ENCODE results near the gene ASB3.

Gene ASB3

GRCh38 chr2:53829273-53829979 is 42.7 kb upstream of the ASB3 start:
- H3K36me3 ChIP-seq (ENCODE audit: control insufficient read depth in 2 of 2, insufficient read depth in 1 of 2, low read length in 2 of 2) = no peaks in the 10 kb centered on the region; a peak in 1 of 3 replicates
- no peak overlapping the region for H3K27ac ChIP-seq (ENCODE audit: extremely low read depth, low read depth, low read length)
- no peaks in the 10 kb centered on the region for H3K4me1 ChIP-seq (ENCODE audit: control insufficient read depth, insufficient read depth, low read length)
- ChIA-PET POLR2A (no interaction called here), CTCF (interaction anchor here (0.6 kb wide), 1 partner anchor 89 kb away, joined by 4 read pairs; no protein-coding TSS in a partner anchor)
- no peaks in the 10 kb centered on the region for H3K9me3 ChIP-seq (ENCODE audit: control insufficient read depth, insufficient read depth, low read depth, low read length)
- TF ChIP-seq SP2 (tag by site-specific recombination; IDR thresholded peaks at IDR 0.05) (no peak), ZNF202 (tag by site-specific recombination; IDR thresholded peaks at IDR 0.05; ENCODE audit: borderline replicate concordance) (no peak), ZNF701 (tag by site-specific recombination; IDR thresholded peaks at IDR 0.05) (no peak), ZNF561 (tag by site-specific recombination; IDR thresholded peaks at IDR 0.05; ENCODE audit: borderline replicate concordance) (no peak), ZFHX2 (tag by site-specific recombination; conservative IDR thresholded peaks at IDR 0.05) (no peak), ZNF529 (tag by site-specific recombination; IDR thresholded peaks at IDR 0.05; ENCODE audit: insufficient replicate concordance) (no peak), ZNF350 (tag by site-specific recombination; IDR thresholded peaks at IDR 0.05) (no peak), ZNF302 (tag by site-specific recombination; IDR thresholded peaks at IDR 0.05; ENCODE audit: low read depth) (no peak), ZBTB1 (tag by site-specific recombination; IDR thresholded peaks at IDR 0.05) (no peak), ZNF555 (tag by site-specific recombination; conservative IDR thresholded peaks at IDR 0.05) (no peak), ZNF416 (tag by site-specific recombination; IDR thresholded peaks at IDR 0.05) (no peak), ZBTB44 (tag by site-specific recombination; IDR thresholded peaks at IDR 0.05) (no peak), ZNF548 (tag by site-specific recombination; IDR thresholded peaks at IDR 0.05) (no peak), ZNF184 (tag by site-specific recombination; IDR thresholded peaks at IDR 0.05) (no peak), SP3 (tag by site-specific recombination; IDR thresholded peaks at IDR 0.05) (no peak)
- TF ChIP-seq, protein P1, sequence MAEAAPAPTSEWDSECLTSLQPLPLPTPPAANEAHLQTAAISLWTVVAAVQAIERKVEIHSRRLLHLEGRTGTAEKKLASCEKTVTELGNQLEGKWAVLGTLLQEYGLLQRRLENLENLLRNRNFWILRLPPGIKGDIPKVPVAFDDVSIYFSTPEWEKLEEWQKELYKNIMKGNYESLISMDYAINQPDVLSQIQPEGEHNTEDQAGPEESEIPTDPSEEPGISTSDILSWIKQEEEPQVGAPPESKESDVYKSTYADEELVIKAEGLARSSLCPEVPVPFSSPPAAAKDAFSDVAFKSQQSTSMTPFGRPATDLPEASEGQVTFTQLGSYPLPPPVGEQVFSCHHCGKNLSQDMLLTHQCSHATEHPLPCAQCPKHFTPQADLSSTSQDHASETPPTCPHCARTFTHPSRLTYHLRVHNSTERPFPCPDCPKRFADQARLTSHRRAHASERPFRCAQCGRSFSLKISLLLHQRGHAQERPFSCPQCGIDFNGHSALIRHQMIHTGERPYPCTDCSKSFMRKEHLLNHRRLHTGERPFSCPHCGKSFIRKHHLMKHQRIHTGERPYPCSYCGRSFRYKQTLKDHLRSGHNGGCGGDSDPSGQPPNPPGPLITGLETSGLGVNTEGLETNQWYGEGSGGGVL (tag by site-specific recombination; IDR thresholded peaks at IDR 0.05) = no peak
- no peak overlapping the region for H3K4me3 ChIP-seq (ENCODE audit: low read depth, low read length)

GRCh38 chr2:53828331-53828730 is 41.6 kb upstream of the ASB3 start:
- ChIA-PET POLR2A (no interaction called here), CTCF (no interaction called here)
- Histone ChIP-seq H3K36me3 (ENCODE audit: control insufficient read depth in 2 of 2, insufficient read depth in 1 of 2, low read length in 2 of 2) (no peaks in the 10 kb centered on the region; a peak in 1 of 3 replicates), H3K9me3 (ENCODE audit: control insufficient read depth, insufficient read depth, low read depth, low read length) (no peaks in the 10 kb centered on the region), H3K4me3 (ENCODE audit: low read depth, low read length) (no peak overlapping the region), H3K4me1 (ENCODE audit: control insufficient read depth, insufficient read depth, low read length) (no peaks in the 10 kb centered on the region), H3K27ac (ENCODE audit: extremely low read depth, low read depth, low read length) (no peak overlapping the region)
- TF ChIP-seq ZNF223 (tag by site-specific recombination; IDR thresholded peaks at IDR 0.05) = no peak
- TF ChIP-seq ZNF114 (tag by site-specific recombination; IDR thresholded peaks at IDR 0.05) = no peak
- no peak for TF ChIP-seq ZNF626 (tag by site-specific recombination; IDR thresholded peaks at IDR 0.05)
- no peak for TF ChIP-seq SALL2 (tag by site-specific recombination; IDR thresholded peaks at IDR 0.05; ENCODE audit: borderline replicate concordance)
- TF ChIP-seq ZNF488 (tag by site-specific recombination; IDR thresholded peaks at IDR 0.05) = no peak
- TF ChIP-seq ZNF785 (tag by site-specific recombination; IDR thresholded peaks at IDR 0.05) = no peak
- TF ChIP-seq ZNF76 (tag by site-specific recombination; IDR thresholded peaks at IDR 0.05; ENCODE audit: borderline replicate concordance, low read depth) = no peak
- TF ChIP-seq TCF7L2 (IDR thresholded peaks at IDR 0.05; ENCODE audit: borderline replicate concordance, low read depth, low read length) = no peak
- no peak for TF ChIP-seq ZNF23 (tag by site-specific recombination; IDR thresholded peaks at IDR 0.05; ENCODE audit: borderline replicate concordance)
- no peak for TF ChIP-seq ZNF146 (tag by site-specific recombination; IDR thresholded peaks at IDR 0.05)
- TF ChIP-seq KLF8 (tag by site-specific recombination; IDR thresholded peaks at IDR 0.05) = no peak
- TF ChIP-seq ZNF202 (tag by site-specific recombination; IDR thresholded peaks at IDR 0.05; ENCODE audit: borderline replicate concordance) = no peak
- TF ChIP-seq GLI4 (tag by site-specific recombination; IDR thresholded peaks at IDR 0.05) = no peak
- no peak for TF ChIP-seq ZEB2 (tag by site-specific recombination; IDR thresholded peaks at IDR 0.05)

Measured in HEK293 (cell line).